ENCODE measurements around the gene DLG2.

DLG2 gene

DNA sequence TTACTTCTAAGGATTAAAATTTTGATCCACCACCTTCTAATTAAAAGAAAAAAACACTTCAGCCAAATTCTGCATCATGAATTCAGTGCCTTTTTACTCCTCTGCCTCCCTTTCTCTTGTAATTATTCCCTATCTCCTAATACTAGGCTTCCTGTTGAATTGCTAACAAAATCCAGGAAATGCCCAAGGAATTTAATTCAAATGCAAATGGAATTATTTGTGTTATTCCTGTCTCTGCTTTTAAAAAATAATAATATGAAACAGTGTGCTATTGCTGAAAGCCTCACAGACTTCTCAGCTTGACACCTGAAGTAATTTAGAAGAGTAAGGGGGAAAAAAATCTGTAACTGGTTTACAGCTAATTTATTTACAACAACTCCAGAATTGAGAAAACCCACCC lies 85.5 kb downstream of the DLG2 start:
- no peak for DNase-seq

- no peak for DNase-seq
These were observed 86.4 kb downstream of the DLG2 start for GRCh38 chr11:85540635-85541205.

- DNase-seq = no peak
These were observed 87.0 kb downstream of the DLG2 start for GRCh38 chr11:85540181-85540580.

GRCh38 chr11:85539740-85540139 lies 87.4 kb downstream of the DLG2 start:
- DNase-seq = no peak

GRCh38 chr11:85539029-85539689 lies 88.0 kb downstream of the DLG2 start:
- no peak for DNase-seq

- no peak for DNase-seq
These were observed 90.7 kb downstream of the DLG2 start for GRCh38 chr11:85536438-85536837.

GRCh38 chr11:85534806-85535205 lies 92.3 kb downstream of the DLG2 start:
- no peak for DNase-seq

DNA sequence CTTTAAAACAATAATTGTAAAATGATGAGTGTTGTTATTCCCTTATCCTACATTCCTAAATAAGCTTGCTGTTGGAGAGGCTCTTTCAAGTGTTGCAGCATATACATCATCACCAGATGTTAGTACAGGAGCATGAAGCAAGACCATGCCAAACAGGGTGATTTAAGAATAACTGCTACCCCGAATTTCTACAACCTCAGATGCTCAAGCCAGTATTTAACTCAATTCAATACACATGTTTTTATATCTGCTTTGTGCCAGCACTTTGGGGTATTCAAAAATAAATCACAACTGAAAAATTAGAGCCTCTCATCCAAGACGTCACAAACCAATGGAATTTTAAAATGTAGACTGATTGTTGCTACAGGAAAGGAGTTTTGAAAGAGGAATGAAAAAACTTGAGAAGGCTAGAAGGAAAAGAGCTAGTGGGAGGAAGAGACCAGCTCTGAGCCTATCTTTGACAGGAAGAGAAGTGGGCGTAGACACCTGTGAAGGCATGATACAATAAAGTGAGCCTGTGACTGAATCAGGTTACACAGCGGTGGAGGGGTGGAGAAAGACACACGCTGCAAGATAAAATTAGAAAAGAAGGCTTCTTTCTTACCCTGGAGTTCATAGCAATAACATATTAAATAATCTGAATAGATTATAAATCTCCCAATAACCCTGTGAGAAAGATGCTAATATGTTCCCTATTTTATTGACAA lies 95.8 kb downstream of the DLG2 start:
- DNase-seq = no peak

DNA sequence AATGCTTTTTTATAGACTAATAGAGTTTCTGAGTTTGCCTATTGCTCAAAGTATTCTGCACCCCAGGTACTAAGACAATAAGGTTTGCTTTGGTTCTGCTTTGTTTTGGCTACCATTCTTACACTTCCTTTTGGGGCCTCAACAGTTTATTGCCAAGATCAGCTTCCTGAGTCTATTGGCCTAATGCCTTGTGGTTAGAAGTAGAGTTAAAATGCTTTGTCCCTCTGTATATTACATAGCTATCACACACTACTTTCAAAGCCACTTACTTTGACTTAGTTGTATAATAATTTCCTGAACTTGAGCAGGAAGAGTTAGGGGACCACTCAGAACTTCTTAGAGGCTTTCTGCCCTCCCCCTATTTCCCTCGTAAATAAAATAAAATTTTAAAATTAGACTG lies 96.5 kb downstream of the DLG2 start:
- DNase-seq = peak; percentile 74 to 83

DNA sequence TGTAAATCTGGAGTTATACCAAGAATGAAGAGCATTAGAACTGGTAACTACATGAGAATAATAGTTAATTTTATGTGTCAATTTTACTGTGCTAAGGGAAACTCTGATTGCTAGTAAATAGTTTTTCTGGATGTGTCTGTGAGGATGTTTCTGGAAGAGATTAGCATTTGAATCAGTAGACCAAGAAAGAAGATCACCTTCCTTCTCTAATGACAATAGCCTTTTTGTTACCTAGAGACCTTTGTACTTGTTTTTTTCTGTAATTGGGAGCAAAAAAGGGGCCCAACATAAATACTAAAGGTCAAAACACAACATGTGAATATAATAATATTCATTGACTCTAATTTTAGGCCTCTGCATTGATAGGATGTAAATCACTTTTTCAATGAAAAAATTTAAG lies 100.6 kb downstream of the DLG2 start:
- no peak for DNase-seq

GRCh38 chr11:85525686-85526085 lies 101.5 kb downstream of the DLG2 start:
- DNase-seq = no peak

DNA sequence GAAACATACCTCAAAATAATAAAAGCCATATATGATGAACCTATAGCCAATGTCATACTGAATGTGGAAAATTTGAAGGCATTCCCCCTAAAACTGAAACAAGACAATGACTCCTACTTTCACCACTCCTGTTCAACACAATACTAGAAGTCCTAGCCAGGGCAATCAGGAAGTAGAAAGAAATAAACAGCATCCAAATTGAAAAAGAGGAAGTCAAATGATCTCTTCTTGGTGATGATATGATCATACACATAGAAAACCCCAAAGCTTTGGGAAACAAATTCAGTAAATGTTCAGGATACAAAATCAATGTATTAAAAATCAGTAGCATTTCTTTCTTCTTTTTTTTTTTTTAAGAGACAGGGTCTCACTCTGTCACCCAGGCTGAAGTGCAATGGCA lies 109.9 kb downstream of the DLG2 start:
- DNase-seq = peak; percentile 56 to 66

GRCh38 chr11:85495918-85496317 lies 131.2 kb downstream of the DLG2 start:
- no peak for DNase-seq

DNA sequence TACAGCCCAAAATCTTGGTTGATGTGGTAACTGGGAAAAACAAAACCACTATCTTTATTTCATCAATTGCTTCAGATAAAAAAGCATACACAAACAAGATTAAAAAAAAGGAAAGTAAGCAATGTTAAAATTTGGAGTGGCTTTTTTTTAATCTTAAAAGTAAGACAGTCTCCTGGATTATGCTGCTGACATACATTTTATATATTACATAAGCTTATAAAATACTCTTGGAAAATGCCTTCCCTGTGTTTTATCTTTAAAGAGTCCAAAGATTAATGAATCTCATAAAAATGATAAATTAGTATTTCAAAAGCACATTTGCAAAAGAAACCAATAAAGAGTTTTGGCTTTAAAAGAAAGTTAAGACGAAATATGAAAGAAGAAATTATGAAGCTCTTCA lies 132.7 kb downstream of the DLG2 start:
- no peak for DNase-seq

- no peak for DNase-seq
These were observed 141.2 kb downstream of the DLG2 start for GRCh38 chr11:85485902-85486301.

DNA sequence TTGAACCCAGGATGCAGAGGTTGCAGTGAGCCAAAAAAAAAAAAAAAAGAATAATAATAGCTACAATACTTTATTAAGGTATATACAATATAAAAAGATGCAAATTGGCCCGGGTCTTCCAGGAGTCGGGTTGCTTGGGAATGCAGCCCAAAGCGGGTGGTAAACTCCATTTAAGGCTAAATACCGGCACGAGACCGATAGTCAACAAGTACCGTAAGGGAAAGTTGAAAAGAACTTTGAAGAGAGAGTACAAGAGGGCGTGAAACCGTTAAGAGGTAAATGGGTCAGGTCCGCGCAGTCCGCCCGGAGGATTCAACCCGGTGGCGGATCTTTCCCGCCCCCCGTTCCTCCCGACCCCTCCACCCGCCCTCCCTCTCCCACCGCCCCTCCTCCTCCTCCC lies 143.3 kb downstream of the DLG2 start:
- DNase-seq = no peak

GRCh38 chr11:85481862-85482261 lies 145.3 kb downstream of the DLG2 start:
- no peak for DNase-seq

GRCh38 chr11:85475660-85476517 lies 151.3 kb downstream of the DLG2 start:
- DNase-seq = no peak

DNA sequence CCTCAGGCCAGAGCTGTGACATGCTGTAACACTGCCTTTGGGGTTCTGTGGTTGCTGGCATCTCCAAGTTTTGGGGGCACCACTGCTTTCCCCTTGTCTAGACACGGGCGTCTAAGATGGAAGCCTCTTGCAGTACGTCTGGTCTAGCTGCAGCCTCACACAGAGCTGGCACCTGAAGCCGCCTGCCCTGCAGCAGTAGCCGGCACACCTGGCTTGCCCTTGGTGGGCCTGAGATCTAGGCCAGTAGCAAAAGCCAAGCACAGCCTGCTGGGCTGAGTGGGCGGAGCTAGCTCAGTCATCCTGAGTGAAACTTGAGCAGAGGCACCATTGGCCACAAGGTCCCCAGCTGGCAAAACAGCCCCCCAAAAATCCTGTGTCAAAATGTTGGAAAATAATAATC lies 154.2 kb downstream of the DLG2 start:
- no peak for DNase-seq

DNA sequence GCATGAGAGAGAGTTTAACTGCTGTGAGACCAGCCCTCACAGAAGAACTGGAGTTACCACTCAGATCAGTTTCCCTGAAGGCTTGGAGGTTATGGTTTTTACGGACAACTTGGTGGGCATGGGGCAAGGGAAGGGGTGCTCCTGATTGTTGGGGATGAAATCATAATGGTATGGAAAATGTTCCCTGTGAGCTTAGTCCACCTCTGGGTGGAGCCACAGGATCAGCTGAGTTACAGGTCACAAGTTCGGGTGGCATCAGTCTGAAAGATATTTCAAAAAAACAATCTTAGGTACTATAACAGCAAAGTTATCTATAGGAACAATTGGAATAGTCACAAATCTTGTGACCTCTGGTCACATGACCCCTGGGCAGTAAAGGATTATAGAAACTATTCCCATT lies 162.9 kb downstream of the DLG2 start:
- DNase-seq = no peak

DNA sequence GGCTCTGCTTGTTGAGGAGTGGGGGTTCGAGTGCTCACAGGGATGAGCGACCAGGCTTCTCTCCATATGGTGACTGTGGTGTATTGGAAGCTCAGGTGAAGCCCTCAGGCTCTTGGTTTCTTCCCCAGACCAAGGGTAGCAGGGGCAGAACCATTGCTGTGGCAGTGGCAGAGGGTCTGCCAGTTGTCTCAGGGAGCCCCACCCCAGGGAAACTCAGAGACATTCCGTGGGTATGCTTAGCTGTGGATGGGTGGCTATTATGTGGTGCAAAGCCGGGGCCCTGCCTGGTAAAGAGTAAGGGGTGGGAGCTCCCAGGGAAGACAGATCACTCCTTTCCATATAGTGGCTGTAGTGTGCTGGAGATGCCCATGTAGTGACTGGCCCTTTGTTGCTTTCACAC lies 167.8 kb downstream of the DLG2 start:
- no peak for DNase-seq

DNA sequence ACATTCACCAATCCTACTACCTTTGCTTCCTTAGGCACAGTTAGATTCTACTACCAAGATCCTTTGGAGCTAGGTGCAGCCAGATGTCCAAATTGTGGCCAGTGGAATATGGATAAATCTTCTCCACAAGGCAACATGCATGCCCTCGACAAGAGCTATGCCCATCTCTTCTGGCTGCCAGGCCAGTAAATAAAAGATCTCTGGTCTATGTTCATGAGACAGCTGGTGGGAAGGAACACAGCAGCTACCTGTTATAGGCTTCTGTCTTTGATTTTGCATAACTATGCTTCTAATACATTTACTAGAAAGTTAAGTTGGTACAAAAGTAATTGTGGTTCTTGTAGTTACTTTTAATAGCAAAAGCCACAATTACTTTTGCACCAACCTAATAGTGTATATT lies 182.7 kb downstream of the DLG2 start:
- no peak for DNase-seq

- DNase-seq = no peak
These were observed 186.9 kb downstream of the DLG2 start for GRCh38 chr11:85440273-85440672.

DNA sequence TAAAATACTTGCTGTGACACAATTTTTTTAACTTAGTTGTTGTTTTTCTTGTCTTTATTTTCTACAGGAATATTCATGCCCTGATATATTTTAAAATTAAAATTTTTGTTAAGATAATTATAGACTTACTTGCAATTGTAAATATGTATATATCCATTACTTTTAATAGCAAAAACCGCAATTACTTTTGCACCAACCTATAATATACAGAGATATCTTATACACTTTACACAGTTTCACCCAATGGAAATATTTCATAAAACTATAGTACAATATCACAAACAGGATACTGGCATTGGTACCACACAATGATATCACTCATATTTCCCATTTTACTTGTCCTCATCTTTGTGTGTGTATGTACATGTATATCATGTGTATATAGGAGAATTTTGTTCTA lies 188.8 kb downstream of the DLG2 start:
- DNase-seq = no peak
